Skeletal muscle cell (primary cell): ENCODE results near the gene SPOCK3.
"Not testable (repeated sequence)": the region's sequence is repeated elsewhere in the genome, so short reads cannot be mapped to it uniquely, and the experiment has no call there.

Experiments used
- DNase-seq: peaks from one replicate; pipeline ENCODE4 v3.0.0-alpha.2; 2010; ENCODE audit warnings: low read depth
- H3K4me3 ChIP-seq: 2 replicates; pipeline ENCODE4 v1.5.1; 2011; ENCODE audit warnings: low read depth, mild to moderate bottlenecking, control low read depth, low read length, moderate library complexity

Gene SPOCK3

DNA sequence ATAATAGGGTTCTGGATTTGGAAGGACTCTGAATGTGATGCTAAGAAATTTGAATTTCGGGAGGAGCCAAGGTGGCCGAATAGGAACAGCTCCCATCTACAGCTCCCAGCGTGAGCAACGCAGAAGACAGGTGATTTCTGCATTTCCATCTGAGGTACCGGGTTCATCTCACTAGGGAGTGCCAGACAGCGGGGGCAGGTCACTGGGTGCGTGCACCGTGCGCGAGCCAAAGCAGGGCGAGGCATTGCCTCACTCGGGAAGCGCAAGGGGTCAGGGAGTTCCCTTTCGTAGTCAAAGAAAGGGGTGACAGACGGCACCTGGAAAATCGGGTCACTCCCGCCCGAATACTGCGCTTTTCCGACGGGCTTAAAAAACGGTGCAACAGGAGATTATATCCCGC is 383.9 kb downstream of the SPOCK3 start:
- DNase-seq, H3K4me3 ChIP-seq: not testable (repeated sequence)

DNA sequence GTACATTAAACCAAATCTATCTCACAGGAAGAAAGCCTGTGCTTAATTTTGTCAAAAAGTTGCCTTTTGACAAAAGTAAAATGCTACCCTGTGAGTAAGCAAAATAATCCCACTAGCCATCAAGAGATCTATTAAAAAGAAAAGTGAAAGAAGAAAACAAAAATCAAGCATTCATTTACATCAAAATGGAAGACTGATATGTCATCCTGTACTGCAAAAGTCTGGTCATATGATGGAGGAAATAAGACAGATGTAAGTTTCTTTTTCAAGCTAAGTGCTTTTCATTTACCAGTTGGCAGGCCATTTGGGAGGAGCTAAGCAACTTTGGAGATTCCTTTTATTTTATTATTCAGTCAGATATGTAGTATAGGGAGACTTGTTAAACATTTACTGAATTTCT is 387.4 kb downstream of the SPOCK3 start:
- DNase-seq = no peak
- H3K4me3 ChIP-seq = no peak overlapping the region

DNA sequence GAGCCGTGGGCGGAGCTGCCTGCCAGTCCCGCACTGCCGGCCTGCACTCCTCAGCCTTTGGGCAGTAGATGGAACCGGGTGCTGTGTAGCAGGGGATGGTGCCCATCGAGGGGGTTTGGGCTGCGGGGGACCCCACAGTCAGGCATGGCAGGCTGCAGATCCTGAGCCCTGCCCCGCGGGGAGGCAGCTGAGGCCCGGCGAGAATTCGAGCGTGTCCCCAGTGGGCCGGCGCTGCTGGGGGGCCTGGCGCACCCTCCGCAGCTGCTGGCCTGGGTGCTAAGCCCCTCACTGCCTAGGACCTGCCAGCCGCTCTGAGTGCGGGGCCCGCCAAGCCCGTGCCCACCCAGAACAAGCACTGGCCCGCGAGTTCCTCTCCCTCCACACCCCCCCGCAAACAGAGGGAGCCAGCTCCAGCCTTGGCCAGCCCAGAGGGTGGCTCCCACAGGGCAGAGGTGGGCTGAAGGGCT is 391.5 kb downstream of the SPOCK3 start:
- H3K4me3 ChIP-seq = no peak overlapping the region
- DNase-seq = no peak

DNA sequence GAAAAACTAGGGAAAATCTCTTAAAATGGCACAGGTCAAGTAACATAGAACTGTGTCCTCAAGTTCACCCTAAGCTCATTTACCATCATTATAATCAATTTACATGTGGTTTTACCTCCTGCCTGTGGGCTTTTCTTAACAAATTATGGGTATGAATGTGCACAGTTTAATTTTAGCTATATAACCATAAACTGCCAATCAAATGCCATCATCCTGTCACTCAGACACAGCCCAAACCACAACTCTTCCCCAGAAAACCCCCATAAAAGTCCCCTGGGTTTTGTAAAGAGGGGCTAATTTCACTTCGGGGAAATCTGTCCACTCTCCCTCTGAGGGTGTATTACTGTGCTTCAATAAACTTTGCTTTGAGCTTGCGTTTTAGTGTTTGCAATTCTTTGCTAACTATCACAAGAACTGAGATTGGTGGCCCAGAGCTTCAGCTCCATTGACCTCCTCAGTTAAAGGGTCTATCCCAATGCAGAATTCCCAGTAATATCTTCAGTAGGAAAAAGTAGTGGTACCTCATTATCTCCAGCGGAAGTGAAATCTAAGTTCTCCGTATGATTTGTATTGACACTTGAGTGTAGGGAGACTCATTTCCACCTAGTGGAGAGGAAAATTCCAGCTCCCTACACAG is 394.6 kb downstream of the SPOCK3 start:
- no peak overlapping the region for H3K4me3 ChIP-seq
- DNase-seq = no peak

DNA sequence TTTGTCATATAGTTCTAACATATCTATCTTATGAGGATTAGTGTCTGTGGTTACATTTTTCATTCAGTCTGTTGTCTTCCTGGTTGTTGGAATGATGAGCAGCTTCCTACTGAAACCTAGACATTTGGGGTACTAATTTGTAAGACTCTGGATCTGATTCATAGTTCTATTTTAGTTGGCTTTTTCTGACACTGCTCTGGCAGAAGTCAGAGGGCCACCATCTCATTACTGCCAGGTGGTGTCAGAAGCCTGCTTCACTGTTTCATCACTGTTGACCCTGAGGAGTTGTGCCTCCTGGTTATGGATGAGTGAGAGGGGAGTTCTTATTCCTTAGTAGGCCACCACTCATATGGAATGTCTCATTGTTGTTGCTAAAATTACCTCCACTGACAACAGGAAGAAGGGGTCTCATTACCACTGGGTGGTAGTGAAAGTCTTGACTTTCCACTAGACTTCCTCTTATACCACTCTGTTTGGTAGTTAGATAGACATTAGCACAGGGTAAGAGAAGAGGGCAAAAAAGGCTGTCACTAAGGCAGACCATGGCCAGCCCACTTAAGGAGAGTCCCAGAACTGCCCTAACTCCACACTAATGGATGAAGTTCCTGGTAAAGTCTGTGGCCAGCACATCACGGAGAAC is 395.2 kb downstream of the SPOCK3 start:
- DNase-seq = no peak
- H3K4me3 ChIP-seq = no peak overlapping the region

DNA sequence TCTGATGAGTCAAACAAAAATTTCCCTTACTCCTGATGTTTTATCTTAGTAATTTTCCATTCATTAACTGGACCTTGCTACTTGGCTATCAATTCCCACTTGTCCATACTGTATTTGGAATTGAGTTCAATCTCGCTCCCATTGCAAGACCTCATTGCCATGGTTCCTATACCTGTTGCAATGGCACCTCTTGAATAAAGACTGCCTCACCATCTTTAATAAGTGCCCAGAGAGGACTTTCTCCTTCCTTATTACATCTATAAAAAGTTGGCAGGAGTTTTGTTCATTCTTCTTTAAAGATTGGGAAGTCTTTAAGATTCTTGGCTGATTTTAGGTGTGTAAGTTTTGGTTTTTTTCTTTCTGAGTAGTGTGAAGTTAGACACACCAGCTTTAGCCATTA is 397.4 kb downstream of the SPOCK3 start:
- H3K4me3 ChIP-seq = no peak overlapping the region

DNA sequence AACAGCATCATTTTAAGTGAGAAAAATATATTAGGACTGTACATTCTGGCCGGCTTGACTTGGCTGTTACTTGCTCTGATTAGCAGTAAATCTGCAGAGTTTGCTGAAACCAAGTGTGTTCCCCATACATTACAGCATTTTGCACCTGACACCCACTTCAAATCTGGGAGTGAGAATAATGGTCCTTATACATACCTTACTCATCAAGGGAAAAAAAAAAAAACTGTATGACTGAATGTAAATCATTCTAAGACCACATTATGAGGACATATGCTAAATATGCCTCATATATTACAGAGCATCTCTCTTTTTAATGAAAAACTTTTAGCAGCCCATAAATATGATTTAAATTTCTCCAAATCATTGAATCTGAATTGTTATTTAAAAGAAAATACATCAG is 406.7 kb downstream of the SPOCK3 start:
- H3K4me3 ChIP-seq = no peak overlapping the region
- no peak for DNase-seq

More for the DNA sequence above, 397.4 kb downstream of the SPOCK3 start:
- DNase-seq = no peak

DNA sequence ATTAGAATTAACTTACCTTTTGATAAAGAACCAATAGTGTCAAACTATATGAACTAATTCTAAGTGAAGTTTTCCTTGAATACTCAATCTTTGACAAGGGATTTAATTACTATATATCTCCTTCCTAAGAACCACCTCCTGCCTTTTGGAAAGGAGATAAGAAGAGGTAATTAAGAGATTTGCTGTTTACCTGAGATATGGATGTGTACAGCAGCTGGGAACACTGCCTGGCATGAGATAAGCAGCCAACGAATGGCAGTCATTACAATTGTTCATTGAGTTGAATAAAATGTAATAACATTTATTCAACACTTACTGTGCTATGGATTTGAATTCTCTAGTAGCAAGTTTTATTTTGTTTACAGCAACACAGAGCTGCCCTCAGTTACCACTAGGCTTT is 407.1 kb downstream of the SPOCK3 start:
- no peak for DNase-seq
- H3K4me3 ChIP-seq = no peak overlapping the region

DNA sequence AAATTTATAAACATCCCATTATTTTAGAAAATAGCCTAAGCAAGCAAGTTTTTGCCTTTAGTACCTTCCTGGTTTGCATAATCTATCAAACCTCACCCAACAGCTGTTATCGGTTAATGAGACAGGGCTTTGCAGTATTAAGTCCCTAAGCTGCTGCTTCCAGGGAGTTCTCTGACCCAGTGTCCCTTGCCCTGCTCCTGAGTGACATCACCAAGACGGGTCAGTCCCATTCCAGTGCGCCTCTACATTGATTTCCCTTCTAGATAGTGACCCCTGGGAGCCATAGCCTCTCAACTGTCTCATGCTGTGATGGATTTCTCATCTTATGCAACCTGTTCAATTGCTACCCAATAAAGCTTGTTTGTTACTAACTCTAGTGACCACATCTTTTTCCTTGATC is 410.4 kb downstream of the SPOCK3 start:
- H3K4me3 ChIP-seq = no peak overlapping the region
- no peak for DNase-seq

DNA sequence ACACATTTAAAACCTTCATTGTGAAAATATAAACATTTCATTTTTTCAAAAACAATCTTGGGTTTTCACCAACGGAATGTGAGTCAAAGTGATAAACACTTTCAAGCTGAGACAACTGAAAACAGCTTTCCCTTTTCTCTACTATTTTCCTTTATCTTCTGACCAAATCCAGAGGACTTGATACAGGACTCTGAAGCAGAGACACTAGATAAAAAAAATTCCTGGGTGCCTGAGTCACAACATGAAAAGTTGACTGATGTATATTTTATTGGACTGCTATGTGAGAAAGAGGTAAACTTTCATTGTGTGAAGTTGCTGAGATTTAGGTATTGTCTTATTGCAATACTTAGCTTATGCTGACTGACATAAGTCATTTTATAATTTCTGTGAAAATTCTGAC is 411.2 kb downstream of the SPOCK3 start:
- no peak for DNase-seq

DNA sequence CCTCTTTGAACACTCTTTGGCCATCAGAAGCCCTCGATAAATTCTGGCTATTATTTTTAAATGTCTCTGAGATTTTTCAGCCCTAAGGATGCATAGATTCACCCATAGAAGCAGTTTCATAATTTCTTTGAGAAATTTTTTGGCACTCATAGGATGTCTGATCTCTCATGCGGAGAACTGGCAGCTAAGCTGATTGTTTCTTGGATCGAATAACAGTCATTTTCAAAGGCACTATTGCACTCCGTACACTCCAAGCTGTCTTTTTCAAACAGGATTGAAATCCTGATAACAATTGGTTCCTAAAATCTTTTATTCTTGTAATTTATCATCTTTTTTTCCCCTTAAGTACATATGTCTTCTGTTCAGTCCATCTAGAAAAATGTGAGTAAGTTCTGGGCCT is 411.9 kb downstream of the SPOCK3 start:
- no peak for DNase-seq
- no peak overlapping the region for H3K4me3 ChIP-seq

More for the DNA sequence above, 411.2 kb downstream of the SPOCK3 start:
- no peak overlapping the region for H3K4me3 ChIP-seq

DNA sequence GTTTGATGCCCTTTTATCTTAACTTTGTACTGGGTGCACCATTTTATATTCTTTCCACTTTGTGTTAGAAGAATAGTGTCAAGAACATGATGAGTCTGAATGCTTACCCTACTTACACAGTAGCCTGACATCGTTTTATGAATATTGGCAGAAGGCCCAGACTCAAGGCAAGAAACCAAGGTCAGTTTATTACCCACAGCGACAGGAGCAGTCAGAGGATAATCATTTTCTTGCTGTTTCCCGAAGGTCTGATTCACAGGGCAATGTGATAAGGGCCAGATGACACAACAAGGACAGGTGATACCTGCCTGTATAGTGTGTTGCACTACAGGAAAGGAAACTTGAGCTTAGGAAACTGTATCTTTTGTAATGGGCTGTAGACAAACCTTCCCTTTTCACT is 417.4 kb downstream of the SPOCK3 start:
- no peak for DNase-seq
- no peak overlapping the region for H3K4me3 ChIP-seq

DNA sequence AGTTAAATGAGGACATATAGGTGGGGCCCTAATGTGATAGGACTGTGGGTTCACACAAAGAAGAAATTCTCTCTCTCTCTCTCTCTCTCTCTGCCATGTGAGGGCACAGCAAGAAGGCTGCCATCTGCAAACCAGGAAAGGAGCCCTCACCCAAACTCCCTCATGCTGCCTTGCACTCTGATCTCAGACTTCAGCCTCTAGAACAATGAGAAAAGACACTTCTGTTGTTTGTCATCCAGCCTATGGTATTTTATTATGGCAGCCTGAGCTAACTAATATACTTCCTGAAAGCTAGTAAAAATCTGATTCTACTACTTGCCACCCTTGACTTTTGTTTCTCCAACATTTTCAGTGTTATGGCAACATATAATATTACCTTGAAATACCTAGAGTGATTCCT is 425.9 kb downstream of the SPOCK3 start:
- no peak overlapping the region for H3K4me3 ChIP-seq
- DNase-seq = no peak

DNA sequence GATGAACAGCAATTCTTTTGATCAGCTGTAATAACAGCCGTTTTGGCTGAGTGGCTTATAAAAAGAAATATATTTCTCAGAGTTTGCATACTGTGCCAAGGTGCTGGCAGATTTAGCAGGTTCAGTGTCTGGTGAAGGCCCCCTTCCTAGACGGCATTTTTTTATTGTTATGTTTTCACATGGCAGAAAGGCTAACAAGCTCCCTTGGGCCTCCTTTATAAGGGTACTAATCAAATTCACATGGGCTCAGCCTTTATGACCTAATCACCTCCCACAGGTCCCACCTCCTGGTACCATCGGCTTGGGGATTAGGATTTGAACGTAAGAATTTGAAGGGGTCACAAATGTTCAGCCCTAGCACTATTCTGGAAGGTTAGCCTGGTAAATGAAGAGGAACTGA is 431.9 kb downstream of the SPOCK3 start:
- H3K4me3 ChIP-seq = no peak overlapping the region
- DNase-seq = no peak

DNA sequence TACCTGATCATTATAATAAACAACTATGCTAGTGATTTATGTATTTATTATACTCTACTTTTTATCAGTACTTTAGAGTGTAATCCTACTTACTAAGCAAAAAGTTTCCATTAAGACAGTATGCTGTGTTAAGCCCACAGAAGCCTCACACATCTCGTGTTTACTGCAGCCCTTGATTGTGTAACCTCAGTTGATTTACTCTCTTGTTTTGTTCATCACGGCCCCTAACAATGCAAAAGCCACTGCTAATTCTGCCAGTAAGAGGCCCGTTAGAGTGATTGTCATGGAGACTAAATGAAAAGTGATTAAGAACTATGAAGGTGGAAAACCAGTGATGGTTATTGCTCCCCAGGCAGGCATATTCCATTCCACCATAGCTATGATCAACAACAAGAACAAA is 436.2 kb downstream of the SPOCK3 start:
- no peak for DNase-seq
- no peak overlapping the region for H3K4me3 ChIP-seq

DNA sequence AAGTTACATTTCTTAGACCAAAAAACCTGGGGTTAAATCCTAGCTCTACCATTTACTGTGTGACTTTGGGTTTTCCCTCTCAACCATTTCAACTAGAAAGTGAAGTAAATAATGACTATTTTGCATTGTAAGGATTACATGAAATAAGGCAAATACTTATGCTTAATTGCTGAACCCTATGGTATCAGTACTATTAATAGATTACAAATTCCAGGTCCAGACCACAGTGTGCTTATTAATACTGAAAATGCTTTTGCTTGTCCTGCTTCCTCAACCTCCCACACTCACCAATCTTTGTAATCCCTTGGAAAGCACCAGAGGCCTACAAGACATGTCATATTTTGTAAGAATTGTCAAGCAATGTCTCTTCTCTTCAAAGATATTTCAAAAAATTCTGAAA is 456.5 kb downstream of the SPOCK3 start:
- no peak for DNase-seq
- no peak overlapping the region for H3K4me3 ChIP-seq

DNA sequence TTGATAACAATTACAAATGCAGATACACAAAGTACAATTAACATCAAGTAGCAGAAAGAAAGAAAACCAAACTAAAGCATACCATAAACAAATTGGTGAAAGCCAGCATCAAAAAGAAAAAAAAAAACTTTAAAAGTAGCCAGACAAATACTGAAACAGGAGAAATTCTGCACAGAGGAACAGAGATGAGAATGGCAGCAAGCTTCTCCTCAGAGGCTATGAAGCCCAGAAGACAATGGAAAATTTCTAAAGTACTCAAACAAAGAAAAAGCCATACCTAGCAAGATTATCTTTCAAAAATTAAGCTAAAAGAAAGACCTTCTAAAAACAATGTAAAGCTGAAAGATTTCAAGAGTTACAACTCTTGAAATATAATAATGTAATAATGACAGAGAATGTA is 471.3 kb downstream of the SPOCK3 start:
- DNase-seq = no peak
- H3K4me3 ChIP-seq = no peak overlapping the region

DNA sequence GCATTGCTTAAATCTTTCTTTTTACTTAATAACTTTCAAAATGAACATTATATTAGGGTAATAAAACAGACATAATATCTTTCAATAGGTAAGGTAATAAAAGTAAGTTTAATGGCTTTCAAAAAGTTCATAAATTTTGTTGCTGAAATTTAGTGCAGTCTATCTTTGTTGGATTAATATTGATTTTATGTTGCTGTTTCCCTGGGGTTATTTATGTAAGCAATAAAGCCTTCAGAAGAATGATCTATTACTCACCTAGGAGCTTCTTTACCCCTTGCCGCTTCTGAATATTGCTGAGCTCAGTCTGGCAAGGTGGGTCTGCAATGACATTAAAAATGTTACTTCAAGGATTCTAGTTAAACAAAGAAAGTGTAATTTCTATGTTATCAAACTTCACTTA is 492.6 kb downstream of the SPOCK3 start:
- no peak for DNase-seq
- H3K4me3 ChIP-seq = no peak overlapping the region

DNA sequence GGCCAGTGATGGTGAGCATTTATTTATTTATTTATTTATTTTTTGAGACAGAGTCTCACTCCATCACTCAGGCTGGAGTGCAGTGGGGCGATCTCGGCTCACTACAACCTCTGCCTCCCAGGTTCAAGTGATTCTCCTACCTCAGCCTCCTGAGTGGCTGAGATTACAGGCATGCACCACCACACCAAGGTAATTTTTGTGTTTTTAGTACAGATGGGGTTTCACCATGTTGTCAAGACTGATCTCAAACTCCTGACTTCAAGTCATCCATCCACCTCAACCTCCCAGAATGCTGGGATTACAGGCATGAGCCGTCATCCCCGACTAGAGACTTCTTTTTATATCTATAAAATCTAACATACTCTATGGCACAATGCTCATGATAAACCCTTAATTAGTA is 495.1 kb downstream of the SPOCK3 start:
- not testable (repeated sequence) for H3K4me3 ChIP-seq, DNase-seq

DNA sequence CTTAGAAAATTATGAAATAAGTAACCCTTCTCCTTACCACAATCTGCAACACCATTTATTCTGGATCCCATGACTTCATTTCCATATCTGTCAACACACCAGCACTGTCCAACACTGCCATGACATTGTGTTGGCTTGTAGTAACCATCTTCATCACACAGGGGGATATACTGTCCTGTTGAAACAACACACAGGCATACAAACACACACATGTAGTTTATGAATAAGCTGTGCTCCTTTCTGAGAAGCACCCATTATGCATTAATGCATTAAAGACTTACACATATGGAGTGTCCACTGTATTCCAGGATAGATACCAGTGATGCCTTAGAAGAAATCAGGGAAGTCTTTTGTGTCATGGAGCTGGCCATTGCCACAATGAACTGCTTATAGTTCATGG is 496.9 kb downstream of the SPOCK3 start:
- DNase-seq = no peak
- no peak overlapping the region for H3K4me3 ChIP-seq

DNA sequence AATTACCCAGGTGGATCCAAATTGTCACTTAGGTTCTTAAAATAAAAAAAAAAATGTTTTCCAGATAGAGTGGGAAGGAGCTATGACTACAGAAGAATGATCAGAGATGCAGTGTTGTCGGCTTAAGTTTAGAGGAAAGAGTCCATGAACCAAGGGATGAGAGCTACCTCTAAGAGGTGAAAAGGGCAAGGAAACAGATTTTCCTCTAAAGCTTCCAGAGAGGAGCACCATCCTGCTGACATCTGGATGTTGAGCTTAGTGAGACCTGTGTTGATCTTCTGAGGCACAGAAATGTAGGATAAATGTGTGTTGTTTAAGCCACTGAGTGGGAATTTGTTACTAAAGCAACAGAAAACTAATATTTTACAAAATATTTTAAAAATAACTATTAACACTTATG is 498.7 kb downstream of the SPOCK3 start:
- H3K4me3 ChIP-seq = no peak overlapping the region
- no peak for DNase-seq
